Activated CD4-positive, alpha-beta T cell treated with anti-CD3 and anti-CD28 coated beads, Interleukin-2, amount 50 U/mL, for 24 hours (primary cell): ENCODE data around the gene LIMCH1.

Experiments
- DNase-seq, 2 donors: peaks; one replicate each; pipeline ENCODE4 v3.0.0-alpha.2; 2020; ENCODE audit warnings: low read depth in 1 of 2, low spot score in 1 of 2

LIMCH1 gene

DNA sequence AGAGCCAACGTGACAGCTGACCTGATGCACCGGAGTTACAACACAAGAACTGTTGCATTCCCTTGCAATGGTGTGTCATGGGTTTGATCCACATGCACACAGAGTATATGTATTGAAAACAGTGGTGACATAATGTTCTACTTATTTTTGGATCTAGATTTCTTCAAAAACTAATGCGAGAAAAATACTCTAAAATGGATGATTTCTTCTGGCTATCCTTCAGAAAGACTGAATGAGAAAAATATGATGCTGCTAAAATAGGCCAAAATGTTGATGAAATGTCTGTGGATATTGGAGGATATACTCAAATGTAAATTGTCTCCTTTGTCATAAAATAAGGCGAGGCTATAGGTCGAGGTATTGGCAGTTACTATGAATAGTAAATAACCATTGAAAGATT lies 30.4 kb downstream of the LIMCH1 start:
- DNase-seq, result no peak

GRCh38 chr4:41569961-41570360 lies 32.0 kb downstream of the LIMCH1 start:
- no peak for DNase-seq

GRCh38 chr4:41571422-41571821 lies 33.5 kb downstream of the LIMCH1 start:
- DNase-seq, result no peak

DNA sequence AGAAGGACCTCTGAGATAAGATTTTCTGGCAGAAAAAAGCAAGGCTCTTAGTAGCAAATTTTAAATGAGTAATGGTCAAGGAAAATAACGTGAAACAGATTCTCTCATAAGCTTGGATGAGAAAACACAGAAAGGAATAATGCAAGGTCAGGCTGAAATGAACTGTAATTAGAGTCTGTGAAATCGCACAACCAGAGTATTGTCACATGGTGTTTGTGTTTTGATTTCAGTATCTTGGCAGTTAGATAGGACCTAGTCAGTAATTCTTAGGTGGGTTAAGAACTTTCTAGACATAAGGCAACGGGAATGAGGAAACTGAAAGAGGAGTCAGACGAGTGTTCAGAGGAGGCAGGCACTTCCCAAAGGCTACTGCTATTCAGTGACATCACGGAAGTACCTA lies 34.6 kb downstream of the LIMCH1 start:
- no peak for DNase-seq

- DNase-seq, result no peak
Observed at GRCh38 chr4:41572956-41573355, 35.0 kb downstream of the LIMCH1 start.

DNA sequence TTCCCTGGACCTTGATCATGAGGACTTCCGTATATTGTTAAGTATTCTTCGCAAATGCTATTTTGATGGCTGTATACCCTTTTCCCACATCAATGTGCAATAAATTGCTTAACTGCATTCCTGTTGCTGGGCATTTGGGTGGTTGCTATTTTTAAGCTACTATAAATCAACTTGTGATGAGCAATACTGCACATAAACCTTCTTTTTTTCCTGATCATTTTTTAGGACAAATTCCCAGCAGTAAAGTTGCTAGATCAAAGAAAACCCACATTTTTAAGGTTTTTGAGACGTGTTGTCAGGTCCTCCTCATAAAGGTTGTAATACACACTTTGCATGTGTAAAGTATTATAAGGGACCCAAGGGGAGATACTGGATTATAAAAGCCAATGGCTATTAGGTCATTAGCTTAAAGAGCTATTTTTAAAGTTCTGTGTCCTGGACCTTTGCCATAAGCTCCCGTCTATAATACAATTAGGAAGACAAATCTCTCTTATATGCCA lies 35.6 kb downstream of the LIMCH1 start:
- no peak for DNase-seq

DNA sequence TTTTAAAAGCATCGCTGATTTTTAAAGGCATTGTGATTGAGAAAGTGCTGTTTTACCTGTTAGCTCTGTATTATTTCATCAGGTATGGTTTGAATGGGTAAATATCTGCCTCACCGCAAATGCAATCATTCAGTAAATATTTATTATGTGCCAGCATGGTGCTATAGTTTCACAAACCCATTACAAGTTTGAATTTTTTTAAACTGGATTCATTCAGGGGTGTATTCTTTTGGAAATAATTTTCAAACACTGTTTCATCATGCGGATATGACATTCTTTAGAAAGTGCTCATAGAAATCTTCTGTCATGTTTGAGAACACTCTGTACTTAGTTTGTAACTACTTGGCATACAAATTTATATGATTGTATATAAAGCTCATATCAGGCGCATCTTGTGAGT lies 37.2 kb downstream of the LIMCH1 start:
- DNase-seq, result no peak

- DNase-seq, result no peak
Observed at GRCh38 chr4:41575665-41576064, 37.7 kb downstream of the LIMCH1 start.

- DNase-seq, result no peak
Observed at GRCh38 chr4:41579043-41579442, 41.1 kb downstream of the LIMCH1 start.

GRCh38 chr4:41579526-41579925 lies 41.6 kb downstream of the LIMCH1 start:
- no peak for DNase-seq

- no peak for DNase-seq
Observed at GRCh38 chr4:41580007-41580406, 42.0 kb downstream of the LIMCH1 start.

DNA sequence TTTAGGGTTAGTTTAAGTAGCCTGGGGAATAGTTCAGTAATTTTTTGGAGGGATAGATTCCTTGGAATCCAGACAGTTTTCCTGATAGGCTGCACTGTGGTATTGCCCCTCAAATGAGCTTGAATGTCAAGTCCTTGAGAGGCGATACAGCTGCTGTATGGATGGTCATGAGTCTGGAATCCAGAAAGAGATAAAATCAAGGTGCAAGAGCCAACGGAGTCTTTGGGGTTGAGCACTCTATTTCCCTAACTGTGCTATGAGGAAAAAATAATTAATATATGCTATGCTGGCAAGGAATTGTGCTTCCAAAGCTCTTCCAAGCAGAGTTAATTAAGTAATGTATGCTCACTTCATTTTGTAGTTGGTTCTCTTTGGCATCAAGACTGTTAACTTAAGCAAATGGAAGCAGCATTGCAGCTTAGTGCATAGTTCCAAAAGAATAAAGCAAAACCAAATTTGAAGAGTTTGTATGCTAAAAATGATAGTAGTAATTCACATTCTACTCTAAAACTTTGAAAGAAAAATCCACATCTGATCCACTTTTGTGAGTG lies 48.8 kb downstream of the LIMCH1 start:
- DNase-seq, result no peak

GRCh38 chr4:41587286-41587685 lies 49.3 kb downstream of the LIMCH1 start:
- DNase-seq, result no peak

GRCh38 chr4:41590591-41590990 lies 52.6 kb downstream of the LIMCH1 start:
- DNase-seq, result no peak

GRCh38 chr4:41594432-41594831 lies 56.5 kb downstream of the LIMCH1 start:
- no peak for DNase-seq

GRCh38 chr4:41597494-41597893 lies 59.5 kb downstream of the LIMCH1 start:
- no peak for DNase-seq

DNA sequence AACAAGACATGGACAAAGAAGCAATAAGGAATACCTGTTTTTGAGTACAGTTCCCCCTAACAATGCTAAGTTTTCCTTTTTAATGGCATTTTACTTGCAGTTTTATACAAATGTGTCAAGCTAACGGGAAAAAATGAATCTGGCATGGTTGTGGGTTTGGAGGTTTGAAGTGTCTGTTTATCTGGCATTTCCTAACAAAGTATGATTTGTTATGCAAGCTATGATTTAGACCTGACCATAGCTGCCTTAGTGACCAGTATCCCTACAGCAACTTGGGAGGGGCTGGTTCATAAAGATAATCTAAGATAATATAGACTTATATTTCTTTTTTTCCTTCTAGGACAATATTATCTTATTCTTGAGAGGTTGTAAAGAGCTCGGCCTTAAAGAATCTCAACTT lies 60.6 kb downstream of the LIMCH1 start:
- DNase-seq, result no peak

DNA sequence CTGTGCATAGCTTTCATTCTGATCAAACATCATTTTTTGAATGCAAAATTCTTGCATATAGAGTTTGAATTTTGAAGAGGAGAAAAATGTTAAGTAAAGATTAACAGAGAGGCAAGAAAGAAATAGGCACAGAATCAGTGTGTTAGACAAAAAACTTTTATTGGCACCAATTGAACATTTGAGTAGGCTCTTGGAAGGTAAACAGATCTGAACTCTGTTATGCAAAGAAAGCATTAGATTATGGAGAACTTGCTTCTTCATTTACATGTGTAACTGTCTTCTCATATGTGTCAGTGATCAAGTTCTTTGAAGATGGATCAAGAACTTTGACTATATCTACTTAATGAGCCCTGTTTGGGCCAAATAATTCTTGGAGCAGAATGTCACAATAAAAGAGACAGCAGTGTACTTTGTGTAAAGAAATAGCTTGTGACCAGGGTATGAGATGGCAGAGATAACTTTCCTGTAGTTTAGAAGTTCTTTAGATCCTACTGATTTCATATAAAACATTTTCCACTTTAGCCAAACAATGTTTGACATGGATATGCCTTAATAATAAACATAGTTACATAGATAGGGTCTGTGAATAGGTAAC lies 61.3 kb downstream of the LIMCH1 start:
- no peak for DNase-seq

- no peak for DNase-seq
Observed at GRCh38 chr4:41600243-41600912, 62.4 kb downstream of the LIMCH1 start.

- no peak for DNase-seq
Observed at GRCh38 chr4:41601025-41601424, 63.1 kb downstream of the LIMCH1 start.

DNA sequence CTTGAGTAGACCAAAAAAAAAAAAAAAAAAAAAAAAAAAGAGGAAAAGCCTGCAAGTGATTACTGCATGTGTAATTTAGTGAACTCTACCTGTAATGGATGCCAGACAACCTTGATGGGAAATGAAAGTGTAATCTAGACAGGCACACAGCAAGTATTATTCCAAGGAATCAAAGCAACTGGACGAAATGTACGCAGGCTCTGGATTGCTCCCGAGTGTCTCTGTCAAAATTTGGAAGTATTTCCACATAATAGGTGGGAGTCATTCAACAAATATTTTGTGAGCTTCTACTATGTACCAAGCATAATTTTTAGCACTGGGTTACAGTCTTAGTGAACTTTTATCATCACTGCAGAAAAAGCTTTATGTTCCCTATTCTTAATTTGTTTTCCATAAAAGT lies 64.2 kb downstream of the LIMCH1 start:
- DNase-seq, result no peak

DNA sequence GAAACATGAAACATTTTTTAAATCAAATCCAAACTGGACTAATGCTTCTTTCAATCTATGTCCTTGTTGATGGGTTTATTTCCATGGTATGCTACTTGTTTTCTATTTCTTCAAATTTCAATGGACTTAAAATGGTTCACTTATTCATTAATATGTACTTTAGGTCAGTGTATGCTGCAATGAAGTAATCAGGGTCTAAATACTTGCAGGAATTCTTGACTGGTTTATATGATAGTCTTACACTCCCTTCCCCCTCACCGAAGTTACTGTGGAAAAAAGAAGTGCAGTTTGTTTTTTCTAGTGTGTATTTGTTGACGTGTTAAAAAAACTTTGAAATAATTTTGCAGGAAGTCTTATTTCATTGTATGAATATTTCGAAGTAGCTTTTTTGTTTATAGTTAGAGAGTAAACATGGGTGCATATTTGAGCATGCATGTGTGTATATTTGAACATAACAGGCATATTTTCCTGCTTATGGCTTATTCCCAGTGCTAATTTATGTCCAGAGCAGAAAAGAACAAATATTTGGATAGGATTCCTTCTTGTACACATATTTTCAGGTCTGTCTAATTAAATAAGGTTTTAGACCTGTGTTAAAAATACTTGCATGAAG lies 65.0 kb downstream of the LIMCH1 start:
- no peak for DNase-seq
